HG02678 (cell line): Measurements from ENCODE around the gene NABP2.
"Not testable (repeated sequence)": the region's sequence is repeated elsewhere in the genome, so short reads cannot be mapped to it uniquely, and the experiment has no call there.

ENCODE experiments used
- ATAC-seq: cut with Tn5 transposase; IDR thresholded peaks from one replicate; pipeline ENCODE4 v1.9.1; 2021; ENCODE audit warnings: mild to moderate bottlenecking, moderate library complexity; ENCODE audit not compliant: unreplicated experiment

Gene NABP2

GRCh38 chr12:56224102-56224701, at the start of gene NABP2:
Gene NABP2, plus strand, starts transcription at chr12:56224342. Its CDS starts 515 bp downstream, at chr12:56224857.
- peak; percentile 83 for ATAC-seq

GRCh38 chr12:56178347-56178746, 45.8 kb upstream of the NABP2 start:
- no peak for ATAC-seq

- no peak for ATAC-seq
Measured at GRCh38 chr12:56186957-56187356, 37.2 kb upstream of the NABP2 start.

GRCh38 chr12:56188131-56188777, 35.9 kb upstream of the NABP2 start:
- no peak for ATAC-seq

GRCh38 chr12:56188778-56189098, 35.4 kb upstream of the NABP2 start:
- ATAC-seq = peak; percentile 1

GRCh38 chr12:56189099-56189917, 34.8 kb upstream of the NABP2 start, which contains the start of gene SMARCC2:
Gene SMARCC2, minus strand, starts transcription at chr12:56189483. Its CDS starts 22 bp downstream, at chr12:56189461.
- peak; percentile 79 for ATAC-seq

- ATAC-seq = peak; percentile 30
Measured at GRCh38 chr12:56189918-56190694, 34.0 kb upstream of the NABP2 start.

- ATAC-seq = no peak
Measured at GRCh38 chr12:56190695-56191155, 33.4 kb upstream of the NABP2 start.

- ATAC-seq = no peak
Measured at GRCh38 chr12:56192582-56192981, 31.6 kb upstream of the NABP2 start.

GRCh38 chr12:56193025-56193578, 31.0 kb upstream of the NABP2 start:
- ATAC-seq = peak; percentile 30

- not testable (repeated sequence) for ATAC-seq
Measured at GRCh38 chr12:56196818-56197550, 27.2 kb upstream of the NABP2 start.

GRCh38 chr12:56197921-56198635, 26.1 kb upstream of the NABP2 start:
- no peak for ATAC-seq

- ATAC-seq = no peak
Measured at GRCh38 chr12:56198836-56199235, 25.3 kb upstream of the NABP2 start.

- ATAC-seq = no peak
Measured at GRCh38 chr12:56202366-56202765, 21.8 kb upstream of the NABP2 start.

GRCh38 chr12:56202838-56203237, 21.3 kb upstream of the NABP2 start:
- ATAC-seq = no peak

- ATAC-seq = no peak
Measured at GRCh38 chr12:56204275-56204674, 19.9 kb upstream of the NABP2 start.

GRCh38 chr12:56205445-56205844, 18.7 kb upstream of the NABP2 start:
- ATAC-seq = no peak

GRCh38 chr12:56206452-56207166, 17.5 kb upstream of the NABP2 start:
- no peak for ATAC-seq

- ATAC-seq = no peak
Measured at GRCh38 chr12:56208006-56208405, 16.1 kb upstream of the NABP2 start.
